Measurements from ENCODE around the gene E4F1.

The E4F1 gene

GRCh38 chr16:2271848-2272461, 48.6 kb downstream of the E4F1 start:
- TF ChIP-seq GATA3 (IDR thresholded peaks at IDR 0.05; ENCODE audit: low read depth, low read length) (no peak), GATA2 (IDR thresholded peaks at IDR 0.05; ENCODE audit: low read depth, low read length) (no peak)

DNA sequence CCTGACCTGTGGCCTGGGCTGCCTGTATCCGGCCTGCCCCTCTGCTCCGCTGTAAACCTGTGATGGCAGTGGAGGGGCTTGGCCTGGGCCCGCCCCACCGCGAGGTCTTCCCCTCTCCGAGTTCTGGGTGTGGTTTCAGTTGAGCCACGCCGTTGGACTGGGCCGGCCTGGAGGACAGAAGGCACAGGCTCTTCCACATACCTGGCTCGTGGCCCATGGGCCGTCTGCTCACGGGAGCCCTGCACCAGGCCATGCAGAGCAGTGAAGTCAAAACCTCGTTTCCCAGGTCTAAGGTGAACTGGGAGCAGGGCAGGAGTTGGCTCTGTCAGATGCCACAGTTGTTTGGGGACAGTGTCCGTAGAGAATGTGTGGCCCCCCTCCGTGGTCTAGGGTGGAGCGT, 50.1 kb downstream of the E4F1 start:
- TF ChIP-seq GATA3 (IDR thresholded peaks at IDR 0.05; ENCODE audit: low read depth, low read length) (no peak), GATA2 (IDR thresholded peaks at IDR 0.05; ENCODE audit: low read depth, low read length) (no peak)

- TF ChIP-seq GATA3 (IDR thresholded peaks at IDR 0.05; ENCODE audit: low read depth, low read length) = no peak
Measured at GRCh38 chr16:2273931-2274330, 50.5 kb downstream of the E4F1 start.

GRCh38 chr16:2275476-2276367, 52.3 kb downstream of the E4F1 start:
- TF ChIP-seq GATA2 (IDR thresholded peaks at IDR 0.05; ENCODE audit: low read depth, low read length) (no peak), GATA3 (IDR thresholded peaks at IDR 0.05; ENCODE audit: low read depth, low read length) (no peak)

DNA sequence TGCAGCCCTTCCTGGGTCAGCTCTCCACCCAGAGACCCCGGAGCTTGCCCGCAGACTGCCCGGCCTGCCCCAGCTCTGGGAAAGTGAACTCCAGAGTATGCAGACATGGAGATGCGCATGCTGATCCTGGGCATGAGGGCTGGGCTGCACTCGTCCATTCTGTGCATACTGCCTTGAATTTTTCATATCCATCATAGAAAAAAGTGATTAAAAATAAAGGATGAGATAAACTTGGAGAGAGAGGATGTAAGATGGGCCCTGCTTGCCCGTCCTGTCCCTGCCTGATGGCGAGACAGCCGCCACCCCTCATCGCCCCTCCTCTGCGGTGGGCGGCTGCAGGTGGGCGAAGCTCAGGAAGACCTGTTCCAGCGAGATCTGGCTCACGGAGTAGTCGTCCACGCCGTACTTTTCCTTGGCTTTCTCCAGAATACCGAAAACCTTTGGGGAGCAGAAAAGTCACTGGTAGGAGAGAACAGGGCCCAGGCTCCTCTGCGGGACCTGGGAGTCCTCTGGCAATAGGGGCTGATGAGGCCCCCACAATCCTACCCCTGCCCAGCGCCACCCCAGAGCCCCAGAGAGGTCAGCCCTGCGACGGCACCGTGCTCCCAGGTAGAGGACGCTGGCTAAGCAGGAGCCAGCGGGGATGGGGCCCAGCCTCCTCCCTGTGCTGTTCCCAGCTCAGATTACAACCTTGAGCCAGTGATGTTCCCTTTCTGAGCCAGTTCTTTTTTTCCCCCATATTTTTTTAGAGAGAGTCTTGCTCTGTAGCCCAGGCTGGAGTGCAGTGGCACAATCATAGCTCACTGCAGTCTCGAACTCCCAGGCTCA, 53.2 kb downstream of the E4F1 start:
- TF ChIP-seq GATA3 (IDR thresholded peaks at IDR 0.05; ENCODE audit: low read depth, low read length) (no peak), GATA2 (IDR thresholded peaks at IDR 0.05; ENCODE audit: low read depth, low read length) (no peak)

DNA sequence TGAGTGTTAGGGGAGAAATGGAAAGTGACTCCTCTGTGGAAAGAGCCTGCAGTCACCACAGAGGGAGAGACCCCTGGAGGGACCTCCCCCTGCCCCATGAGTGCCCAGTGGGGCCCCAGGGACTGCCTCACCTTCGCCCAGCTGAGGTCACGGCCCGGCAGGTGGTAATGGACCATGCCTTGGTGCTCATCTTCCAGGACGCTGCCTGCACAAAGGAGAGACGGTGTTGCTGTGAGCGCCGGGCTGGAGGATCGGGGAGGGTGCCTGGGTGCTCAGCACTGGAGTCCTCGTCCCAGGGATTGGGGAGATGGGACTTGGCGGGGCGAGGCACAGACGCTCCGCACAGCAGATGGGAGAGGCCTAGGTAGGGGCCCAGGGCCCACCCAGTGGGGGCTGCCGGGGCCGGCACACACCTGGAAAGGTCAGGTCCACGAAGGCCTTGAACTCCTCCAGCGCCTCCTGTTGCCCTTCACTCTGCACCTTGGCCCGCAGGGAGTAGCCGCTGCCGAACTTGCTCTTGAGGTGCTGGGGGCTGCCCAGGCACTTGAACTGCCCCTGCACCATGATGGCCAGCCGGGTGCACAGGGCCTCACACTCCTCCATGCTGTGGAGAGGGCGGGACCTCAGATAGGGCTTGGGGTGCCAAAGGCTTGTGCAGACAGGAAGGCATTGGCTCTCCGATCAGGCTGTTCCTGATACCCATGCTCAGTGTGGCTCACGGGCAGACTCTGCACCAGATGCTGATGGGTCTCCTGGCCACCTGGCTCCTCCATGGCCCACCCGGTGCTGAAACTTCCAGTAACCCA, 54.3 kb downstream of the E4F1 start:
- no peak for TF ChIP-seq GATA2 (IDR thresholded peaks at IDR 0.05; ENCODE audit: low read depth, low read length)
- TF ChIP-seq GATA3 (IDR thresholded peaks at IDR 0.05; ENCODE audit: low read depth, low read length) = no peak

DNA sequence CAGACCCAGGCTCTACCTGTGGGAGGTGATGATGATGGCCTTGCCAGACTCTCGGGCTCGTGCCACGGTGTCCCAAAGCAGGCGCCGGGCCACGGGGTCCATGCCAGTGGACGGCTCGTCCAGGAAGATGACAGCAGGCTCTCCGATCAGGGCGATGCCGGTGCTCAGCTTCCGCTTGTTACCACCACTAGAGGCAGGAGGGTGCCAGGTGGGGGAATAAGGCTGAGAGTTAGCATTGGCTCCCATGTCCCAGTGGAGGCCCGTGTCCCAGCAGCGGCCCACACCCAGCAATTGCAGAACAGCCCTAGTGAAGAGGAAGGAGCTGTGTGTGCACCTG, 54.8 kb downstream of the E4F1 start:
- no peak for TF ChIP-seq GATA2 (IDR thresholded peaks at IDR 0.05; ENCODE audit: low read depth, low read length)
- no peak for TF ChIP-seq GATA3 (IDR thresholded peaks at IDR 0.05; ENCODE audit: low read depth, low read length)

GRCh38 chr16:2278956-2279800, 55.8 kb downstream of the E4F1 start:
- TF ChIP-seq GATA3 (IDR thresholded peaks at IDR 0.05; ENCODE audit: low read depth, low read length) (no peak), GATA2 (IDR thresholded peaks at IDR 0.05; ENCODE audit: low read depth, low read length) (no peak)

- TF ChIP-seq GATA3 (IDR thresholded peaks at IDR 0.05; ENCODE audit: low read depth, low read length) = no peak
- TF ChIP-seq GATA2 (IDR thresholded peaks at IDR 0.05; ENCODE audit: low read depth, low read length) = no peak
Measured at GRCh38 chr16:2280461-2280860, 57.1 kb downstream of the E4F1 start.

DNA sequence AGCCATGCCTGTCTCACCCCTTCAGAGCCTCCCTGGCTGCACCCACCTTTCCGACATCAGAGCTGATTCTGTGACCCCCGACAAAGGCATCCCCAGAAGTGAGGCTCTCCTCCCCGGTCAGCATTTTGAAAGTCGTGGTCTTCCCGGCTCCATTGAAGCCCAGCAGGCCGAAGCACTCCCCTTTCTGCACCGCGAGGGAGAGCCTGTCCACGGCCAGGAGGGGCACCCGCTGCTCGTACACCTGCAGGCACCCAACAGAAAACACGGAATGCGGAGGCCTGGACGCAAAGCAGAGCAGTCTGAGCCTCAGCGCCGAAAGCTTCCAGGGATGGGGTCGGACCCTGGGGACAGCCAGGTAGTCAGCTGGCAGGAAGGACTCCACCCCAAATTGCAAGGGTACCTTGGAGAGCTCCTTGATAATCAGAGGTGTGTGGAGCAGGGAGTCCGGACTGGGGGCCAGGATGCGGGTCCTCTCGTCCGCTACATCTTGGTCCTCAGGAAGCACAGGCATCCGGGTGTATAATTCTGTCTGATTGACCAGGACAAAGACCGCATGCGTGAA, 57.7 kb downstream of the E4F1 start:
- TF ChIP-seq GATA2 (IDR thresholded peaks at IDR 0.05; ENCODE audit: low read depth, low read length) = no peak

GRCh38 chr16:2282262-2282661, 58.9 kb downstream of the E4F1 start:
- TF ChIP-seq GATA3 (IDR thresholded peaks at IDR 0.05; ENCODE audit: low read depth, low read length) (no peak), GATA2 (IDR thresholded peaks at IDR 0.05; ENCODE audit: low read depth, low read length) (no peak)

- TF ChIP-seq GATA2 (IDR thresholded peaks at IDR 0.05; ENCODE audit: low read depth, low read length) (no peak), GATA3 (IDR thresholded peaks at IDR 0.05; ENCODE audit: low read depth, low read length) (no peak)
Measured at GRCh38 chr16:2282866-2283555, 59.6 kb downstream of the E4F1 start.

Measured in SH-SY5Y (cell line).